ENCODE data around the gene BCR. TPM values are rescaled to one million over a fixed set of nuclear protein-coding genes. Genes with fewer than 3 reads are reported as not detected.
A peak's percentile ranks its signal among the peaks of the same experiment; 100 is the strongest.

BCR gene
- total RNA-seq, 1 donor from 2014 or later = 268 TPM

- TF ChIP-seq, protein P1, sequence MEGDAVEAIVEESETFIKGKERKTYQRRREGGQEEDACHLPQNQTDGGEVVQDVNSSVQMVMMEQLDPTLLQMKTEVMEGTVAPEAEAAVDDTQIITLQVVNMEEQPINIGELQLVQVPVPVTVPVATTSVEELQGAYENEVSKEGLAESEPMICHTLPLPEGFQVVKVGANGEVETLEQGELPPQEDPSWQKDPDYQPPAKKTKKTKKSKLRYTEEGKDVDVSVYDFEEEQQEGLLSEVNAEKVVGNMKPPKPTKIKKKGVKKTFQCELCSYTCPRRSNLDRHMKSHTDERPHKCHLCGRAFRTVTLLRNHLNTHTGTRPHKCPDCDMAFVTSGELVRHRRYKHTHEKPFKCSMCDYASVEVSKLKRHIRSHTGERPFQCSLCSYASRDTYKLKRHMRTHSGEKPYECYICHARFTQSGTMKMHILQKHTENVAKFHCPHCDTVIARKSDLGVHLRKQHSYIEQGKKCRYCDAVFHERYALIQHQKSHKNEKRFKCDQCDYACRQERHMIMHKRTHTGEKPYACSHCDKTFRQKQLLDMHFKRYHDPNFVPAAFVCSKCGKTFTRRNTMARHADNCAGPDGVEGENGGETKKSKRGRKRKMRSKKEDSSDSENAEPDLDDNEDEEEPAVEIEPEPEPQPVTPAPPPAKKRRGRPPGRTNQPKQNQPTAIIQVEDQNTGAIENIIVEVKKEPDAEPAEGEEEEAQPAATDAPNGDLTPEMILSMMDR (IDR thresholded peaks at IDR 0.05; ENCODE audit: partially characterized antibody, unreplicated experiment) = no peak
- Mint-ChIP-seq H3K36me3 (ENCODE audit: unreplicated experiment) (peaks cover 30% of the 10 kb centered on the region), H3K27me3 (ENCODE audit: unreplicated experiment) (peaks cover 27% of the 10 kb centered on the region), H3K4me1 (ENCODE audit: low read depth, unreplicated experiment) (peaks cover 17% of the 10 kb centered on the region), H3K4me3 (ENCODE audit: unreplicated experiment) (peak overlapping the region; percentile 62), H3K27ac (ENCODE audit: unreplicated experiment) (peak overlapping the region; percentile 75), H3K9me3 (ENCODE audit: unreplicated experiment) (peaks cover 34% of the 10 kb centered on the region)
- peak; percentile 28 for DNase-seq
These were observed 669 bp upstream of the BCR start for GRCh38 chr22:23179381-23180299.

DNA sequence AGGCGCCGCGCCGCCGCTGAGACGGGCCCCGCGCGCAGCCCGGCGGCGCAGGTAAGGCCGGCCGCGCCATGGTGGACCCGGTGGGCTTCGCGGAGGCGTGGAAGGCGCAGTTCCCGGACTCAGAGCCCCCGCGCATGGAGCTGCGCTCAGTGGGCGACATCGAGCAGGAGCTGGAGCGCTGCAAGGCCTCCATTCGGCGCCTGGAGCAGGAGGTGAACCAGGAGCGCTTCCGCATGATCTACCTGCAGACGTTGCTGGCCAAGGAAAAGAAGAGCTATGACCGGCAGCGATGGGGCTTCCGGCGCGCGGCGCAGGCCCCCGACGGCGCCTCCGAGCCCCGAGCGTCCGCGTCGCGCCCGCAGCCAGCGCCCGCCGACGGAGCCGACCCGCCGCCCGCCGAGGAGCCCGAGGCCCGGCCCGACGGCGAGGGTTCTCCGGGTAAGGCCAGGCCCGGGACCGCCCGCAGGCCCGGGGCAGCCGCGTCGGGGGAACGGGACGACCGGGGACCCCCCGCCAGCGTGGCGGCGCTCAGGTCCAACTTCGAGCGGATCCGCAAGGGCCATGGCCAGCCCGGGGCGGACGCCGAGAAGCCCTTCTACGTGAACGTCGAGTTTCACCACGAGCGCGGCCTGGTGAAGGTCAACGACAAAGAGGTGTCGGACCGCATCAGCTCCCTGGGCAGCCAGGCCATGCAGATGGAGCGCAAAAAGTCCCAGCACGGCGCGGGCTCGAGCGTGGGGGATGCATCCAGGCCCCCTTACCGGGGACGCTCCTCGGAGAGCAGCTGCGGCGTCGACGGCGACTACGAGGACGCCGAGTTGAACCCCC lies 798 bp downstream of the BCR start:
- peak; percentile 33 for DNase-seq
- Mint-ChIP-seq H3K36me3 (ENCODE audit: unreplicated experiment) (peaks cover 25% of the 10 kb centered on the region), H3K4me3 (ENCODE audit: unreplicated experiment) (peak overlapping the region; percentile 100), H3K27me3 (ENCODE audit: unreplicated experiment) (peaks cover 28% of the 10 kb centered on the region), H3K9me3 (ENCODE audit: unreplicated experiment) (peaks cover 33% of the 10 kb centered on the region), H3K4me1 (ENCODE audit: low read depth, unreplicated experiment) (peaks cover 22% of the 10 kb centered on the region), H3K27ac (ENCODE audit: unreplicated experiment) (peak overlapping the region; percentile 97)
- TF ChIP-seq, protein P1 (IDR thresholded peaks at IDR 0.05; ENCODE audit: partially characterized antibody, unreplicated experiment) = no peak

- DNase-seq = peak; percentile 29
- H3K4me1 Mint-ChIP-seq (ENCODE audit: low read depth, unreplicated experiment) = peaks cover 28% of the 10 kb centered on the region
- TF ChIP-seq, protein P1 (IDR thresholded peaks at IDR 0.05; ENCODE audit: partially characterized antibody, unreplicated experiment) = no peak
- H3K27me3 Mint-ChIP-seq (ENCODE audit: unreplicated experiment) = peaks cover 22% of the 10 kb centered on the region
- H3K36me3 Mint-ChIP-seq (ENCODE audit: unreplicated experiment) = peaks cover 18% of the 10 kb centered on the region
- peak overlapping the region; percentile 97 for H3K27ac Mint-ChIP-seq (ENCODE audit: unreplicated experiment)
- H3K4me3 Mint-ChIP-seq (ENCODE audit: unreplicated experiment) = peak overlapping the region; percentile 100
- H3K9me3 Mint-ChIP-seq (ENCODE audit: unreplicated experiment) = peaks cover 30% of the 10 kb centered on the region
These were observed 1.5 kb downstream of the BCR start for GRCh38 chr22:23181721-23182308.

DNA sequence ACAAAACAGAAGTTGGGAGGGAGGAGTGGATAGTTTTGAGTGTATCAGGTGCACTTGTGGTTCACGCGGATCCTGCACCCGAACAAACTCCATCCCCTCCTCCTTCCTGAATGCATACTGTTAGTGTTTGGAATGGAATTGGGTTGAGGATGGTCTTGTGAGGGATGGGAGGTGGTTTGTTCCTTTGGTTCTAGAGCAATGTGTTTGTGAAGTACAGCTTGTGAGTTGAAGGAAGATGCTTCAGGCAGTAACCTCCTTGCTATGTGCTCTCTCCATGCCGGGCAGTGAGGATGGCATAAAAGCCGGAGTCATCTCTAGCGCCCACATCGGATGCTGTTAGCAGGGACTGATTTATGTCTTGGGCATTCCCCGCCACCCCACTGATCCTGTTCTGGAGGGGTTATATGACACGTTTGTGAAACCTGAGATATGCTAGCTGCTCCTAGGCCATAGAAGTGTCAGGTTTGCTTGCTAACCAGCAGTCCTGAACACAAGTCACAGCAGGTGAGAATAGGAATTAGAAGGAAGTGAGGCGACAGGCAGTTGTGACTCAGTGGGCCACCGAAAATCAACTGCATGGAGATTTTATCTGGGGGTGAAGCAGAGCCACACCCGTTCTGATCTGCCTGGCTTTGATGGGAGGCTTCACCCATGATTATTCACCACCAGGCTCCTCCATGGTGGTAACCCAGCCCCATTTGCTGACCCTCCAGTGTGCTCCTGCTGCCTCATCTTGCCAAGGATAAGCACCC lies 2.2 kb downstream of the BCR start:
- DNase-seq = no peak
- Mint-ChIP-seq H3K27ac (ENCODE audit: unreplicated experiment) (peak overlapping the region; percentile 97), H3K4me1 (ENCODE audit: low read depth, unreplicated experiment) (peaks cover 32% of the 10 kb centered on the region), H3K36me3 (ENCODE audit: unreplicated experiment) (peaks cover 12% of the 10 kb centered on the region), H3K4me3 (ENCODE audit: unreplicated experiment) (peak overlapping the region; percentile 100), H3K27me3 (ENCODE audit: unreplicated experiment) (peaks cover 22% of the 10 kb centered on the region), H3K9me3 (ENCODE audit: unreplicated experiment) (peaks cover 28% of the 10 kb centered on the region)
- TF ChIP-seq, protein P1 (IDR thresholded peaks at IDR 0.05; ENCODE audit: partially characterized antibody, unreplicated experiment) = no peak

Measured in glutamatergic neuron (in vitro differentiated cells).